ENCODE measurements around the gene F2RL3. TPM values are rescaled to one million over a fixed set of nuclear protein-coding genes. Genes with fewer than 3 reads are reported as not detected.
A peak's percentile ranks its signal among the peaks of the same experiment; 100 is the strongest.

Gene F2RL3
- polyA plus RNA-seq, 3 donors from 2014 or later, result 0.48 TPM; not detected in 1

DNA sequence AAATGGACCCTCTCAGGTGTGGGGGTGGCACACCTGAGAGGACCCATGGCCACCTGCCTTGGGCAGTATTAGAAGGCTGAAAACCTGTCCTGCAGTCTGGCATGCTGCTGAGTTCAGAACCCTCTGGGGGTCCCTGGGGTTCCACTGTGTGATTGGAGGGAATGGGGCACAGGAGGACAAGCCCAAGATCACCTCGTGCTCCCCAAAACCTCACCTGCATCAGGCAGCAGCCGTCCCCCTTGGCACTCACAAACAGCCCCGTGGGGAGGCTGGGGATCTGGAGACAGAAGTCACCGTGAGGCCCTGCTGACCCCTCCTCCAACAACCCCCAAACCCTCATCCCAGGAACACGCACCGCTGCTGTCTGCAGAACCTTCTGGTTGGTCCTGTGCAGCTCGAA, 14.5 kb downstream of the F2RL3 start:
- peaks cover 0 to 1% (median 0%) of the 10 kb centered on the region in 6 donors for H3K9me3 Mint-ChIP-seq
- H3K27me3 Mint-ChIP-seq (ENCODE audit: low read depth in 3 of 3), result peaks cover 6 to 10% (median 10%) of the 10 kb centered on the region in 3 donors
- H3K4me3 Mint-ChIP-seq, result no peak overlapping the region
- DNase-seq, result no peak
- H3K27ac Mint-ChIP-seq, result no peak overlapping the region
- H3K36me3 Mint-ChIP-seq, result no peaks in the 10 kb centered on the region
- H3K4me1 Mint-ChIP-seq, result peaks cover 12 to 14% of the 10 kb centered on the region in 2 donors

DNA sequence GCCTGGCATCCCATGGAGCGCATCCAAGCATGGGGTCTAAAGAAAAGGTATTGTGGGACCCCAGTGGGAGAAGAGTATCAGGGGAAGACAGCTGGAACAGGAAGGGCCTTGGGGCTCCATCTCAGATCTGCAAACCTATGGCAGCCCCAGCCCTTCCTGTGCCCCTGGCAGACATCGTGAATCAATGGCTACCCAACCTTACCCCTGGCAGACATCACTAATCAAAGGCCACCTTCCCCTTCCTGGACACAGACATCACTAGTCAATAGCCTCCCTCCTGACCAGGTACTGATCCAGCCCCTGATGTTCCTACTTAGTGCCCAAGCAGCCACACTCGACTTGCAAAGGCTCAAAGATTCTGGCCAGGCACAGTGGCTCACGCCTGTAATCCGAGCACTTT, 15.8 kb downstream of the F2RL3 start:
- no peaks in the 10 kb centered on the region for H3K36me3 Mint-ChIP-seq
- no peak overlapping the region for H3K4me3 Mint-ChIP-seq
- peaks cover 3 to 5% (median 5%) of the 10 kb centered on the region in 3 donors for H3K27me3 Mint-ChIP-seq (ENCODE audit: low read depth in 3 of 3)
- no peak overlapping the region for H3K27ac Mint-ChIP-seq
- DNase-seq, result no peak
- peaks cover 5 to 7% of the 10 kb centered on the region in 2 donors for H3K4me1 Mint-ChIP-seq
- peaks cover 0 to 1% (median 0%) of the 10 kb centered on the region in 6 donors for H3K9me3 Mint-ChIP-seq

DNA sequence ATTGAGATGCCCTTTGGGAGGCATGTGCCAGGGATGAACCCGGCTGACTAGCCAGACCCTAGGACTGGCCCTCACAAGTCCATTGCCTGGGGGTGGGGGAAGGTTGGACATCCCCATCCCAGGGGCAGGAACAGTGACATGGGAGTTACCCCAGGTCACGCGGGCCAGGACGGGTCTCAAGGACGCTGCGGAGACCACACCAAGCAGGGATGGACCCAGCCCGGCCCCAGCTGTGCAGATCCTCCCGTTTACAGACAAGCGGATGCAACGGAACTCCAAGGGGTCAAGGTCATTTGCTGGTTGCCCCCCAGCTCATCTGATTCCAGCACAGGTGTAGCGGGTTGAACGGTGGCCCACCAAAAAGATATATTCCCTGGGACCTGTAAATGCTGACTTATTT, 20.0 kb downstream of the F2RL3 start:
- H3K36me3 Mint-ChIP-seq, result peaks cover 0 to 12% (median 9%) of the 10 kb centered on the region in 3 donors
- no peak overlapping the region for H3K4me3 Mint-ChIP-seq
- H3K4me1 Mint-ChIP-seq, result no peaks in the 10 kb centered on the region
- H3K27ac Mint-ChIP-seq, result no peak overlapping the region
- peaks cover 0 to 7% (median 3%) of the 10 kb centered on the region in 3 donors for H3K27me3 Mint-ChIP-seq (ENCODE audit: low read depth in 3 of 3)
- DNase-seq, result no peak
- peaks cover 8 to 26% (median 18%) of the 10 kb centered on the region in 6 donors for H3K9me3 Mint-ChIP-seq

DNA sequence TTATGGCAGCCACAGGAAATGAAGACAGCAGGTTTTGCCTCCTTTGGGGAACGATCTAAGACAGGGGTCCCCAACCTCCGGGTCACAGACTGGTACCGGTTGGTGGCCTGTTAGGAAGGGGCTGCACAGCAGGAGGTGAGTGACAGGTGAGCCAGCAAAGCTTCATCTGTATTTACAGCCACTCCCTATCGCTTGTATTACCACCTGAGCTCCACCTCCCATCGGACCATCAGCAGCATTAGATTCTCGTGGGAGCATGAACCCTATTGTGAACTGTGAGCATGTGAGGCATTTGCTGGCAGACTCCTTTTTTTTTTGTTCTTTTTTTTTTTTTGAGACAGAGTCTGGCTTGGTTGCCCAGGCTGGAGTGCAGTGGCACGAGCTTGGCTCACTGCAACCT, 22.2 kb downstream of the F2RL3 start:
- Mint-ChIP-seq H3K4me3 (no peak overlapping the region), H3K36me3 (peaks cover 0 to 12% (median 9%) of the 10 kb centered on the region in 3 donors), H3K9me3 (peaks cover 8 to 32% (median 20%) of the 10 kb centered on the region in 6 donors), H3K27me3 (ENCODE audit: low read depth in 3 of 3) (peaks cover 2 to 7% (median 2%) of the 10 kb centered on the region in 3 donors), H3K27ac (no peak overlapping the region), H3K4me1 (no peaks in the 10 kb centered on the region)
- no peak for DNase-seq

DNA sequence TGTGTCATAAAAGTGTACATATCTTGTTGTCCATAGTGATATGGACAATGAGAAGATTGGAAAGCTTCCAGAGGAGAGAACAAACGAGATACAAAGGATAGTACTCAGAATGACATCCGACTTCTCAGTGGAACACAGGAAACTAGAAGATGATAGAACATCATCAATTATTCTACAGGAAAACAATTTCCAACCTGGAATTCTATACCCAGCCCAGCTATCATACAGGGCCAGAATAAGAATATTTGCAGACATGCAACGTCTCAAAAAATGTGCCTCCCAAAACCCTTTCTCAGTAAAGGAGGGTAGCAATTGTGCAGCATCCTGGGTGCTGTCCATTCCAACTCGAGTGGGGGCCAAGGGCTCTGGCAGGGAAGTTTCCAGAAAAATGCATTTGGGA, 24.0 kb downstream of the F2RL3 start:
- no peak overlapping the region for H3K4me3 Mint-ChIP-seq
- no peak overlapping the region for H3K27ac Mint-ChIP-seq
- peaks cover 7 to 32% (median 20%) of the 10 kb centered on the region in 6 donors for H3K9me3 Mint-ChIP-seq
- H3K36me3 Mint-ChIP-seq, result peaks cover 0 to 12% (median 9%) of the 10 kb centered on the region in 3 donors
- H3K27me3 Mint-ChIP-seq (ENCODE audit: low read depth in 3 of 3), result peaks cover 2 to 7% (median 5%) of the 10 kb centered on the region in 3 donors
- no peaks in the 10 kb centered on the region for H3K4me1 Mint-ChIP-seq
- DNase-seq, result no peak

DNA sequence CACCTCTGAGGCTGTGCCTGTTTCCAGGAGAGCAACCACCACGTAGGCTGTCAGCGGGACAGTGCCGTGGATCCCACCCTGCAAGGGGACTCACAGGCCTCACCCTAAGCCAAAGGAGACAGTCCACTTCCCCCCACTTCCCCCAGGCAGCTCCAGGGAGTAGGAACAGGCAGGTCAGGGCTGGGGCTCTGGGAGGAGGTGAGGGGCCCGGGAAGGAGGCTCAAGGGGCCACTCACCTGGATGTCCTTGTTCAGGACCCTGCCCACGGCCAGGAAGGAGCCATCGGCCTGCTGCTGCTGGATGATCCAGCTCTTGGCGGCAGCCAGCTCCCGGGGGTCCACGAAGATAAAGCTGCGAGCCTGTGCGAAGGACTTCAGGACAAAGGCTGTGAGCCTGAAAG, 25.6 kb downstream of the F2RL3 start:
- peaks cover 2 to 8% (median 7%) of the 10 kb centered on the region in 3 donors for H3K27me3 Mint-ChIP-seq (ENCODE audit: low read depth in 3 of 3)
- H3K36me3 Mint-ChIP-seq, result peaks cover 0 to 12% (median 9%) of the 10 kb centered on the region in 3 donors
- H3K9me3 Mint-ChIP-seq, result peaks cover 7 to 32% (median 20%) of the 10 kb centered on the region in 6 donors
- no peak overlapping the region for H3K4me3 Mint-ChIP-seq
- H3K27ac Mint-ChIP-seq, result no peak overlapping the region
- no peaks in the 10 kb centered on the region for H3K4me1 Mint-ChIP-seq
- DNase-seq, result no peak

DNA sequence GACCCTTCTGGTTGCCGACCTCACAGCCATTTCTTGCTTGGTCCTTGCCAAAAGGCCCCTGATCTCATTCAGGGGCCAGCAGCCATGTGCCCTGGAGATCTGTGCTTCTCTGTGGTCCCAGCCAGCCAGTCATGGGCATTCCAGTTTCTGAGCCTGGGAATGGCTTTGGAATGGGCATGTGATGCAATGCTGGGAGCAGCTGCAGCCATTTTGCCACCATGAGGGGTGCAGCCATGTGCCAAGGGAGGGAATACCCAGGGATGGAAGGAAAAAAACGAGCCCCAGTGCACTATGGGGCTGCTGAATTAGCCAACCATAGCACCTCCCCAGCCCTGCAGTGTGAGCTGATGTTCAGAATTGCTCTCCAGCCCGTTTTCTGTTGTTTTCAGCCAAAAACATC, 26.3 kb downstream of the F2RL3 start:
- H3K36me3 Mint-ChIP-seq, result peaks cover 0 to 12% (median 9%) of the 10 kb centered on the region in 3 donors

DNA sequence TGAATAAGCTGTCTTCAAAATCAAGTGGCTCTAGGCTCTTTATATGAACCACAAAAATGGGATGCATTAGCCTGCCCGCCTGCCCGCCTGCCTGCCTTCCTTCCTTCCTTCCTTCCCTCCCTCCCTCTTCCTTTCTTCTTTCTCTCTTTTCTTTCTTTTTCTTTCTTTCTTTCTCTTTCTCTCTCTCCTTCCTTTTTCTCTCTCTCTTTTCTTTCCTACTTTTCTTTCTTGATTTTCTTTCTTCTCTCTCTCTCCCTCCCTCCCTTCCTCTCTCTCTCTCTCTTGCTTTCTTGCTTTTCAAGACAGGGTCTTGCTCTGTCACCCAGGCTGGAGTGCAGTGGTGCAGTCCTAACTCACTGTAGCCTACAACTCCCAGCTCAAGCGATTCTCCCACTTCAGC, 26.9 kb downstream of the F2RL3 start:
- no peak overlapping the region for H3K27ac Mint-ChIP-seq
- no peaks in the 10 kb centered on the region for H3K4me1 Mint-ChIP-seq
- peaks cover 7 to 29% (median 20%) of the 10 kb centered on the region in 6 donors for H3K9me3 Mint-ChIP-seq
- H3K27me3 Mint-ChIP-seq (ENCODE audit: low read depth in 3 of 3), result peaks cover 2 to 10% (median 9%) of the 10 kb centered on the region in 3 donors
- H3K36me3 Mint-ChIP-seq, result peaks cover 0 to 12% (median 9%) of the 10 kb centered on the region in 3 donors
- H3K4me3 Mint-ChIP-seq, result no peak overlapping the region
- DNase-seq, result no peak

More for the DNA sequence above, 26.3 kb downstream of the F2RL3 start:
- Mint-ChIP-seq H3K27me3 (ENCODE audit: low read depth in 3 of 3) (peaks cover 2 to 10% (median 9%) of the 10 kb centered on the region in 3 donors), H3K27ac (peak overlapping the region in 1 of 6 donors; percentile 7), H3K4me1 (no peaks in the 10 kb centered on the region), H3K9me3 (peaks cover 7 to 32% (median 20%) of the 10 kb centered on the region in 6 donors), H3K4me3 (no peak overlapping the region)
- no peak for DNase-seq

DNA sequence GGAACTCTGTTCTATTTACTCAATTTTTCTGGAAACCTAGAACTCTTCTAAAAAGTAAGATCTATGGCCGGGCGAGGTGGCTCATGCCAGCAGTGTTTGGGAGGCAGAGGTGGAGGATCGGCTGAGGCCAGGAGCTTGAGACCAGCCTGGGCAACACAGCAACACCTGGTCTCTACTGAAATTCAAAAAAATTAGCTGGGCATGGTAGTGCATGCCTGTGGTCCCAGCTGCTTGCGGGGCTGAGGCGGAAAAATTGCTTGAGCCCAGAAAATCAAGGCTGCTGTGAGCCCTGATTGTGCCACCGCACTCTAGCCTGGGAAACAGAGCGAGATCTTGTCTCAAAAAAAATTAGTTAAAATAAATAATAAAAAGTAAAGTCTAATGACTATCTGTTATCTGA, 28.6 kb downstream of the F2RL3 start:
- peaks cover 7 to 19% (median 15%) of the 10 kb centered on the region in 6 donors for H3K9me3 Mint-ChIP-seq
- peaks cover 2 to 9% (median 5%) of the 10 kb centered on the region in 3 donors for H3K27me3 Mint-ChIP-seq (ENCODE audit: low read depth in 3 of 3)
- DNase-seq, result no peak
- no peak overlapping the region for H3K27ac Mint-ChIP-seq
- H3K4me3 Mint-ChIP-seq, result no peak overlapping the region
- no peaks in the 10 kb centered on the region for H3K4me1 Mint-ChIP-seq
- H3K36me3 Mint-ChIP-seq, result peaks cover 0 to 11% (median 9%) of the 10 kb centered on the region in 3 donors

DNA sequence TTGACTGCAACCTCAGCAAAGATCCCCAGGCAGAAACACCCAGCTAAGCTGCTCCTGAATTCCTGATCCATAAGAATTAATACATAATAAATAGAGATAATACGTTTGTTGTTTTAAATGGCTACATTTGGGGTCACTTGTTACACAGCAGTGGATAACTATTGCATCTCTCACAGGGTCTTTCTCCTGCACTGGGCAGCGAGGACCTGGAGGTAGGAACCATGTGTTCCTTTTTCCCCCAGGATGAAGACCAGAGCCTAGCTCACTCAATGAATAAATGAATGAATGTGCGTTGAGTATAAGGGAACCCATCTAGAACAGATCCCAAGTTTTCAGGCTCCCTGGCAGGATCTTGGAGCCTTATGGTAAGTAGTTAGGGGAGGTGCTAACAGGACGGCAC, 30.7 kb downstream of the F2RL3 start:
- H3K36me3 Mint-ChIP-seq, result no peaks in the 10 kb centered on the region
- no peaks in the 10 kb centered on the region for H3K4me1 Mint-ChIP-seq
- no peak for DNase-seq
- H3K27me3 Mint-ChIP-seq (ENCODE audit: low read depth in 3 of 3), result peaks cover 0 to 11% (median 5%) of the 10 kb centered on the region in 3 donors
- H3K27ac Mint-ChIP-seq, result no peak overlapping the region
- H3K9me3 Mint-ChIP-seq, result peaks cover 0 to 4% (median 0%) of the 10 kb centered on the region in 6 donors
- H3K4me3 Mint-ChIP-seq, result no peak overlapping the region

DNA sequence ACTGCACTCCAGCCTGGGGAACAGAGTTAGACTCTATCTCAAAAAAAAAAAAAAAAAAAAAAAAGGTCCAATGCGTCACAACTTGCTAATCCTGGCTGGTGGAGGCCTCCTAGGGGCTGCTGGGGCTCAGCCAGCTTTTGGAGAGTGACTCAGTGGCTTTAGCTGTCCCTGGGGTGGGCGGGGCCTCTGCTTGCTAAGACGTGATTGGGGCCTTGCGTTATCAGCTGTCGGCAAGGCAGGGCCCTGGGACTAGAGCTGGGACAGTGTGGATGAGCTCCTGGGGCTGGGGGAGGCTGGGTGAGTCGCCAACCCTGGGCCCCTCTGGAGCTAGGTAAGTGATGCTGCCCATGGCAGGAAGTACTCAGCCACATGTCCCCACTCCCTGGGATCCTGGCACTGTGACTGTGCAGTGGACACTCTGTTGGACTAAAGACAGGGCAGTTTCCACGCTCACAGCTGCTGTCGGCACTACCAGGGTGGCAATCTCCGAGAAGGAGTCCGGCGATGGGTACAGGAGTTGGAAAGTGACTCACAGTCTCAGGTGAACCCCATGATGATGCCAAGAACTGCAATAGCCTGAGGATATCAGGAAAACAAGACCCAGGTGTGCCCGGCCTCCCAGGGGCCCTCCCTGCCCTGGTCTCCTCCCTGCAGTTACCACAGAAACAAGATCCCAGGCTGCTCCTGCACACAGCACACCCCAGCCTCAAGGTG, 32.2 kb downstream of the F2RL3 start:
- H3K27me3 Mint-ChIP-seq (ENCODE audit: low read depth in 3 of 3), result peaks cover 0 to 10% (median 5%) of the 10 kb centered on the region in 3 donors
- peaks cover 0 to 7% (median under 1%) of the 10 kb centered on the region in 6 donors for H3K9me3 Mint-ChIP-seq
- no peaks in the 10 kb centered on the region for H3K4me1 Mint-ChIP-seq
- peaks cover 0 to 2% (median 0%) of the 10 kb centered on the region in 3 donors for H3K36me3 Mint-ChIP-seq
- no peak overlapping the region for H3K27ac Mint-ChIP-seq
- H3K4me3 Mint-ChIP-seq, result no peak overlapping the region
- no peak for DNase-seq

DNA sequence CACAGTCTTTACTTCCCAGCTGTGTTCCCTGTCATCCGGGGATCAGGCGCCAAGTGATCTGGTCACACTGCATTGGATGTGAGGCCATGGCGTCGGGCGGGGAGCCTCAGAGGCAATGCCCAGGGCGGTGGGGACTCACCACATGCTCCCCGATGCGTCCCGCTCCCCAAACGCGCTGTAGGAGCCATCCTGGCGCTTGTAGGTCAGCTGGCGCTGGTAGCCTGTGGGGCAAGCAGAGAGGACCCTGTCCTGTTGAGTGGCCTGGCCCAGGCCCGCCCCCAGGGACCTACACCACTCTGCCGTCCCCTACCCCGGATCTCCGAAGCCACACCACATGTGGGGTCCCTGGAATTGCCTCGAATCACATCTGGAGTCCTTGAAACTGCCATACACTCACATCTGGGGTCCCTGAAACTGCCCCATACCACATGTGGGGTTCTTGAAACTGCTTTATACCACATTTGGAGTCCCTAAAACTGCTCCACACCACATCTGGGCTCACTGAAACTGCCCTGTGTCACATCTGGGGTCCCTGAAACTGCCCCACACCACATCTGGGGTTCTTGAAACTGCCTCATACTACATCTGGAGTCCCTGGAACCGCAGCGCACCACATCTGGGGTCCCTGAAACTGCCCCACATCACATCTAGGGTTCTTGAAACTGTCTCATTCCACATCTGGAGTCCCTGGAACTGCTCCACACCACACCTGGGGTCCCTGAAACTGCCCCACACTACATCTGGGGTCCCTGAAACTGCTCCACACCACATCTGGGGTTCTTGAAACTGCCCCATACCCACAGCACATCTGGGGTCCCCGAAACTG, 33.2 kb downstream of the F2RL3 start:
- Mint-ChIP-seq H3K36me3 (peaks cover 0 to 7% (median 4%) of the 10 kb centered on the region in 3 donors), H3K4me1 (no peaks in the 10 kb centered on the region), H3K4me3 (no peak overlapping the region), H3K9me3 (peaks cover 0 to 14% (median 3%) of the 10 kb centered on the region in 6 donors), H3K27ac (no peak overlapping the region), H3K27me3 (ENCODE audit: low read depth in 3 of 3) (peaks cover 0 to 9% (median 5%) of the 10 kb centered on the region in 3 donors)
- no peak for DNase-seq

DNA sequence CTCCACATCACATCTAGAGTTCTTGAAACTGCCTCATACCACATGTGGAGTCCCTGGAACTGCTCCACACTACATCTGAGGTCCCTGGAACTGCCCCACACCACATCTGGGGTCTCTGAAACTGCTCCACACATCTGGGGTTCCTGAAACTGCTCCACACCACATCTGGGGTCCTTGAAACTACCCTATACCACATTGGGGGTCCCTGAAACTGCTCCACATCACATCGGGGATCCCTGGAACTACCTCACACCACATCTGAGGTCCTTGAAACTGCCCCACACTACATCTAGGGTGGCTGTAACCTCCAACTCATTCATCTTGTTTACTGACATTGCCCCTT, 33.8 kb downstream of the F2RL3 start:
- Mint-ChIP-seq H3K27ac (peak overlapping the region in 1 of 6 donors; percentile 40), H3K4me3 (no peak overlapping the region), H3K36me3 (peaks cover 0 to 7% (median 4%) of the 10 kb centered on the region in 3 donors), H3K4me1 (no peaks in the 10 kb centered on the region), H3K9me3 (peaks cover 0 to 14% (median 3%) of the 10 kb centered on the region in 6 donors), H3K27me3 (ENCODE audit: low read depth in 3 of 3) (peaks cover 0 to 5% (median 5%) of the 10 kb centered on the region in 3 donors)
- no peak for DNase-seq

DNA sequence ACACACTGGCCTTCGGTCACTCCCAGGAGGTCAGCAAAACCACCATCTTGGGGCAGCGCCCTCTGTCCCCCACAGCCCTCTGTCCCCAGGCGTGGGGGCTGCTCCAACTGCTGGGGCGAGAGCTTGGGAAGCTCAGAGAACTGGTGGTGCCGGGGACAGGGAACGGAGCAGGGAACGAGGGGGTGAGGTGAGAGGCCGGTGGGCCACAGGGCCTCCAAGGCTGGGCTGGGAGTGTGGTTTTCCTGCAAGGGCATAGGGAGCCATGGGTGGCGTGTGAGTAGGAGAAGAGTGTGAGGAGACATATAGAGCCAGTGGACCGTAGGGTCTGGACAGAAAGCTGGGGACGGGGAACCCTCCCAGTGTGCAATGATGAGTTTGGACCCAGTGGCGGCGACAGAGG, 34.1 kb downstream of the F2RL3 start:
- peaks cover 0 to 5% (median 5%) of the 10 kb centered on the region in 3 donors for H3K27me3 Mint-ChIP-seq (ENCODE audit: low read depth in 3 of 3)
- H3K9me3 Mint-ChIP-seq, result peaks cover 0 to 14% (median 3%) of the 10 kb centered on the region in 6 donors
- H3K27ac Mint-ChIP-seq, result no peak overlapping the region
- no peak for DNase-seq
- H3K4me3 Mint-ChIP-seq, result no peak overlapping the region
- peaks cover 0 to 7% (median 4%) of the 10 kb centered on the region in 3 donors for H3K36me3 Mint-ChIP-seq
- H3K4me1 Mint-ChIP-seq, result no peaks in the 10 kb centered on the region

All from immature natural killer cell (primary cell).